GM21390 (cell line): ENCODE results near the gene LRRC49.

Experiments used
- ATAC-seq: cut with Tn5 transposase; IDR thresholded peaks from one replicate; pipeline ENCODE4 v1.9.1; 2021; ENCODE audit not compliant: unreplicated experiment

The LRRC49 gene

DNA sequence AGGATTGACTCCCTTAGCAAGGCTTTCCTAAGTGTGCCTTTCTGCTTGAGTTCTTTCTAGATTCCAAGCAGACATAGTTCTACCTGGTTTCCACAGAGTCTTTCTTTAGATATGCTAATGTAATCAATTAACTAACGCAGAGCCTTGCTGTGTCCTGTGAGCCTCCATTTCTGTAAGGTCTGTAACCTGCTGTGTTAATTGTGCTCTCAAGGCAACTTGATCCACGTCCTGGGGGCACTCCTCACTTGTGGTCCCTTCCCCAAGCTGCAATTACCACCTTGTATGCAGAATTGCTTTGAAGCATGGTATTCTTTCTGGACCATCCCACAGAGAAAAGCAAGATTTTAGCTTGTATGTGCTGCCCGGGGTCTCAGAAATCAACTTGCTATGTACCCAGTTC lies 193.2 kb downstream of the LRRC49 start:
- ATAC-seq, result no peak

DNA sequence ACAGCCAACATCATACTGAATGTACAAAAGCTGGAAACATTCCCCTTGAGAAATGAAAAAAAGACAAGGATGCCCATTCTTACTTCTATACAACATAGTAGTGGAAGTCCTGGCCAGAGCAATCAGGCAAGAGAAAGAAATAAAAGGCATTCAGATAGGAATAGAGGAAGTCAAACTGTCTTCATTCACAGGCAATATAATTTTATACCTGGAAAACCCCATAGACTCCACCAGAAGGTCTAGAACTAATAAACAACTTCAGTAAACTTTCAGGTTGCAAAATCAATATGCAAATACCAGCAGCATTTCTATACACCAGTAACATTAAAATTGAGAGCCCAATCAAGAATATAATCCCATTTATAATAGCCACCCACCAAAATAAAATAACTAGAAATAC lies 195.5 kb downstream of the LRRC49 start:
- ATAC-seq, result no peak

DNA sequence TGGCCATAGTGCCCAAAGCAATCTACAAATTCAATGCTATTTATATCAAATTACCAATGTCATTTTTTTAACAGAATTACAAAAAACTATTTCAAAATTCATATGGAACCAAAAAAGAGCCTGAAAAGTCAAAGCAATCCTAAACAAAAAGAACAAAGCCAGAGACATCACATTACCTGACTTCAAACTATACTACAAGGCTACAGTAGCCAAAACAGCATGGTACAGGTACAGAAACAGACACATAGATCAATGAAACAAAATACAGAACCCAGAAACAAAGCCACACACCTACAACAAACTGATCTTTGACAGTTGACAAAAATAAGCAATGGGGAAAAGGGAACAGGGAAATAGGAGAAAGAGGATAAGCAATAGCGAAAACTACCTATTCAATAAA lies 196.1 kb downstream of the LRRC49 start:
- ATAC-seq, result no peak

DNA sequence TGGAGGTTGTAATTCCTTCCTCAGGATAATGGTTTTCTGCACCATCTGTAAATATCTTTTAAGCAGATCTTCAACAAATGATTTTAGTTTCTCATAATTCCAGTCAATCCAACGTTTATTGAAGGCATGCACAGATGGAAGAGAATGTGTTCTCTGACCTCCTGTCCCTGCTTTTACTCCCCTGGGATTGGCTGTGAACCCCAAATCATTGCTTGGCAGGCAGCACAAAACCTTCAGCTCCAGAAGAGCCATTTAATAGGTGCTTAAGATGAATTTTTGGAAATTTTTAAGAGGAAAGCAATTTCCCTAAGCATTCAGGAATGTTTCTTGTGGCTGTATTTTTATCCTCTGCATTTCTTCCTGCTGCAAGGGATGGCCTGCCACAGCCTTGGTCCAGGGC lies 197.2 kb downstream of the LRRC49 start:
- ATAC-seq, result no peak

DNA sequence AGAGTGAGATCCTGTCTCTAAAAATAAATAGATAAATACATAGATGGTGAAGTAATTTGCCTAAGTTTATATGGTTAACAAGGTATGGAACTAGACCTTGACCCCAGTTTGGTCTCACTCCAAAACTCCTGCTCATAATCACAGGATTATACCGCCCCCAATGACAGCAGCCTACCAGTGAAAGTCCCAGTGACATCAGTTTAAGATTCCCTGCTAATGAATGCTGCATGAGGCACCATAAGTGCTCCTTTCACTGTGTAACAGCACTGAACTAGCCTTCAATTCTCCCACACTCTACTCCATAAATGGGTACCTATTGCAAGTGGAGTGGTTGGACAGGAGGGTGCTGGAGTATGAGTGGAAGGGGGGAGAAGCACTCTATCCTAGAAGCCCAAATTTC lies 199.0 kb downstream of the LRRC49 start:
- no peak for ATAC-seq

DNA sequence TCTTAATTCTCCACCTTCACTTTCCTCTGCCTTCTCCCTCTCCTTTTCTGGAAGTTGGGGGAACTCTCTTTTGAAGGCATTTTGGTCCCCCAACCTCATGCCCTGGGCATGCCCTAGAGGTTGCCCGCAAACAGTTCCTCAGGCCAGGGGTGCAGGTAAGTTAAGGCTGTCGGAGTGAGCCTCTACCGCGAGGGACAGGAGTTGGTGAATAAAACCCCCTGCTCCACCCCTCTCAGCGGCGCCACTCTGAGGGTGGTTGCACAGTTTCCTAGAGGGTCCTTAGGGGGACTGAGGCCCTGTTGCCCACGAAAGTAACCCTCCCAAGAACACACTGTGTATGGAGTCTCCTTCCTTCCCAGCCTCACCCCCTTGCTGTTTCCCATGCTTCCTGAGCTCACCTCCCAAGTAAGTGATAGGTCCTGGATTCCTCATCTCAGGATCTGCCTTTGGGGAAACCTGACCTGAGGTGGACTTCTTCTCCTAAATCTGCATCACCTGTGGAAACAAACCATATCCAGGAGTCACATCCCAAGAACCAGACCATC lies 199.5 kb downstream of the LRRC49 start:
- ATAC-seq, result no peak

DNA sequence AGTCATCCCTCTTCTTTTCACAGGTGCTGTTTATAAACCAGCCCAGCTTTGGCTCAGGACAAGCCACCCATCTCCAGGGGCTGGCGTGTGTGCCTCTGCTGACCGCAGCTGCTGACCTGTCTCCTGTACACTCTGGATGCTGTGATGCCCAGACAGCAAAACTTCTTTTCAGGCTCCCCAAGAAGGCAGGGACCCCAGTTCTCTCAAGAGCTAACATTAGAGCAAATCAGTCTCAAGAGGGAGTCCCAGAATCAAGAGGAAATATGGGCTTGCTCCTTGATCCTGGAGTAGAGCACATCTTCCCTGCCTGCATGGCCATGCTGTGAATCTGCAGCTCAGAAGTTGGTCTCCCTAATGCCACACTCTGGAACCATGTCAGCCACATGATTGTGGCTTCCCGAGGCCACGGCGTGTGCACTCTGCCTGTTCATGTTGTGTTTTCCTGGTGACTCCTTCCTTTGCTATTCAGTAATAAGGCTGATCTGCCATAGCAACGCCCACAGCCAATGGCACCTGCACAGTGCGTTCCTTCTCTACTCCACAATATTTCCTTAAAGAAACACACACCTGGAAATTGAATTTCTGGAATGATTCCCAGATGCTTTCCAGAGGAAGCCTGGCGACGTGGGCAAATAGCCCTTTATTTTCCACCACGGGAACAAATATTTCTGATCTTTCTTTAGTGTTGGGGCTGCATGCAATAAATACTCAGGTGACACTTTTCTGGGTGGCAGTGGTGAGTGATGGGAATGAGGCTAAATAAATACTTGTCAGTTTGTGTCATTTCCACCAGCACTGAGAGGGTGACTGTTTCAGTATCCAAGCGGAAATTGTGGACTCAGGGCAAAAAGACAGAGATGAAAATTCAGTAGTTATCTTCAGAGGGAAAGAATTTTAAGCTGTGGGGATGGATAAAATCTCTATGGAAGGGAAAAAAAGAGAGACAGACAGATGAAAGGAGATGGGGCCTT lies 200.7 kb downstream of the LRRC49 start:
- ATAC-seq, result no peak

DNA sequence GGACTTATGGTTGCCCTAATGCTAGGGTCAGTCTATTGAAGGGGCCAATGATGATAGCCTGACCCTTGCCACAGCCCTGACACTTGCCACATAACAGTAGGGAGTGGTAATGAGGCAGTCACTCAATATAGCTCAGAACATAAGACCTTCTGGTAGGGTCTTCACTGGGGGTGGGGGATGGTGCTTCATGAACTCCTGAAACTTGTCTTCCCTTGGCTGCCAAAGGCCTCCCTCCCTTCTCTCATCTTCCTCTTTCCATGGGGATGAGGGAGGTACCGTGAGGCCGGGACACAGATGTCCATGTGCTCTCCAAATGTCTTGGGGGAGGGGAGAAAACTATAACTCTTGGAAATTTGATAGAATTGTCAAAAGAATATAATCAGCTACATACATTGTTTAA lies 201.5 kb downstream of the LRRC49 start:
- ATAC-seq, result no peak

DNA sequence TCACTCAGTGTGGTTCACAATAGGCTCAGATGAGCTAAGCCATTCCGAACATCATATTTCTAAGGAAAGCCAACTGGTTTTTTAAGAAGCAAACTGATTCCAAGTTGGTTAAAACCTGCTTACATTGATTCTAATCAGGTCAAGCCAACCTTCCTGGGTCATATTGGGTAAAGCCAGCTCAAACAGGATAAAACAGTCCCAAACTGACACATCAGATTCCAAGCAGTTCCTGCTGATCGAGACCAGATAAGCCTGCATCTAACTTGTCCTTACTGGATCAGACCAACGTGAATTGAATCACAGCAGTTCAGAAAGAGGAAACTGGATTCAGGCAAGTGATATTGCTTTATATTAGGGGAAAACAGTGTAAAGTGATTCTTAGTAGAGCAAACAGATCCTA lies 204.1 kb downstream of the LRRC49 start:
- no peak for ATAC-seq

DNA sequence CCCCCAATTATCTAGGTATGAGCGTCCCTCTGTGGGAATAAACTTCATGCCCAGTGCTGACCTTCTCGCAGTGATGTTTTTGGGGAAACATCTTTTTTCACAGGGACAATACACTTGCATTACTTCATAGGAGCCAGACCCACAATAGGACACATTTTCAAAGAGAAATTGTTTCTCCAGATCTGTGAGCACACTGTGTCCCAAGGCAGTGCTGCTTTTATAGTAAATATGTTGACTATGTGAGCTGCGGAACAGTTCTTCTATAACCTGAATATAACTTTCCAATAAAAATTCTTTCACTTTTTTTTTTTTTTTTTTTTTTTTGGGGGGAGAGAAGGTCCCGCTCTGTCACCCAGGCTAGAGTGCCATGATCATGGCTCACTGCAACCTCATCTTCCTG lies 205.3 kb downstream of the LRRC49 start:
- ATAC-seq, result no peak

DNA sequence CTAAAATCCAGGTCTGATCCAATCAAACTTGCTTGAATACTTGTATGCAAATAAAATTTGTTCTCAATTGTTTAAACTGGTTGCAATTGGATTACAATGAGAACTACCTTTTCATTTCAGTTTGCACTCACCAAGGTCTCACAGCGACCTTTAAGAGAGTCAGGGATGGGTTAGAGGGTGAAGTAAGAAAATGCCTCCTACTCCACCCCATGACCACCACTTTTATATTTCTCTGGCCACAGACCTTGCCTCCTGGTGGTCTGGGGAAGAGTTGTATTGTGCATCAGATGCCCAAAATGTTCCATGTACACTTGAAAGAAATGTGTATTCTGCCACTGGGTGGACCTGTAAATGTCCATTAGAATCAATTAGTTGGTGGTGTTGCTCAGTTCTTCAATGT lies 206.3 kb downstream of the LRRC49 start:
- no peak for ATAC-seq
